Gastrocnemius medialis (tissue), 4 donors: ENCODE results near the gene PGAP1.

Experiments used
- CTCF ChIP-seq, 5 experiments: fragments of 450-650 bp in 3 of 5; fragments of 200-600 bp in 2 of 5; sonication (generic) in 2 of 5; IDR thresholded peaks in 4 of 5; conservative IDR thresholded peaks in 1 of 5; 1 replicate in 4 of 5; 2 replicates in 1 of 5; pipeline ENCODE4 v1.5.1; 2016 to 2019; ENCODE audit warnings: antibody characterized with exemption in 5 of 5, mild to moderate bottlenecking in 3 of 5, moderate library complexity in 3 of 5
- POLR2A ChIP-seq, 2 donors: fragments of 450-650 bp; IDR thresholded peaks; one replicate each; pipeline ENCODE4 v1.6.1; 2017; ENCODE audit warnings: antibody characterized with exemption in 2 of 2, mild to moderate bottlenecking in 2 of 2, moderate library complexity in 2 of 2

GRCh38 chr2:196902828-196903227 lies 23.7 kb downstream of the PGAP1 start:
- TF ChIP-seq CTCF (IDR thresholded peaks at IDR 0.05 in 4 of 5, conservative IDR thresholded peaks at IDR 0.05 in 1 of 5) (no peak), POLR2A (IDR thresholded peaks at IDR 0.05) (no peak)
